RPMI7951 (cell line): ENCODE data around the gene UBTD1. TPM values are rescaled to one million over a fixed set of nuclear protein-coding genes. Genes with fewer than 3 reads are reported as not detected.
"Not testable (repeated sequence)": the region's sequence is repeated elsewhere in the genome, so short reads cannot be mapped to it uniquely, and the experiment has no call there.

Experiments
- DNase-seq: peaks from one replicate; pipeline ENCODE4 v3.0.0-alpha.2; 2012; ENCODE audit warnings: low read depth
- total RNA-seq: library from RNA; depleted of rRNA; stranded (reverse); fragments of >200 nt; shearing (Covaris generic); gene quantifications from 2 replicates; pipeline ENCODE4 v1.2.3, GENCODE V29; 2014

Gene UBTD1
- total RNA-seq, 1 experiment from 2014 or later = 18.5 TPM

DNA sequence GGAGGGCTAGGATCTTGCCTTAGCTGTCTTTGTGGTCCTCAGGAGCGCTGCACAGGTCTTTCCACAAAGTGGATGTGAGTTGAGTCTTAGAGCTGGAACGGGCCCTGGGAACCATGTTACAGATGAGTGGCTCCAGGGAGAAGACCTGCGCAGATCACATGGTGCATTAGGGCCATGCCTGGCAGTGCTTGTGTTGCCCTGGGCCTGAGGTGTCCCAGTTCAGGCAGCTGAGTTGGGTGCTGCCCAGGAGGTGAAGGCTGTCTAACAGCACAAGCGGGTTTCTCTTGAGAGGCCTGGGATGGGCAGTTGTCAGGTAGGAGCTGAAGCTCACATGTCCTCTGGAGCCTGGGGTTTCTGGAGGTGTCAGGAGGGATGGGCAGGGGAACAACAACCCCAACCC is 40.1 kb downstream of the UBTD1 start:
- DNase-seq = no peak

DNA sequence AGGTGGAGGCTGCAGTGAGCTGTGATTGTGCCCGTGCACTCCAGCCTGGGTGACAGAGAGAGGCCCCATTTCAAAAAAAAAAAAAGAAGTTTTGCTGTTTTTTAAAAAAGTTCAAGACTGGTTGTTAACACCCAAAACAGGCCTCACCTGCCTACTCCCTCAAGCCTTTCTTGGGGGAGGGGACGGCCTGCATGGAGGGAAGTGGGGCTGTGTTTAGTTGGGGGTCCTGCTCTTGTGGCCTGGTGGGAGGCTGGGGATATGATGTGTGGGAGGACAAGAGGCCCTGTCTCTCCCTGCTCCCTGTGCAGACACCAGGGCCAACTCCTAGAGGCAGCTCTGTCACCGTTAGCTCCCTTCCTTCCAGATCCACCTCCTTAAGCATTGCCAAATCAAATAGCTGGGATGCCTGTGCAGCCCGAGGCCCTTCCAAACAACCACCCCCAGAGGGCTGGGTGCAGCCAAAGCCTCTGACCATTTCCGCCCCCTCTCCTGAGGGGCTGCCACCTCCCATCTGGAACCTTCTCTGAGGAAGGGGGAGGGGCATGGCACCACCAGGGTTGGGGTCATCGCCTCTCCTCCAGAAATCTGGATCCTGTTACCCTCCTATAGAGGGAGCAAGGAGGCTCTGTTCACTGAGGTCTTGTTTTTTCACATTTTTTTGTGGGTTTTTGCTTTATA is 40.9 kb downstream of the UBTD1 start:
- DNase-seq = peak; percentile 61

DNA sequence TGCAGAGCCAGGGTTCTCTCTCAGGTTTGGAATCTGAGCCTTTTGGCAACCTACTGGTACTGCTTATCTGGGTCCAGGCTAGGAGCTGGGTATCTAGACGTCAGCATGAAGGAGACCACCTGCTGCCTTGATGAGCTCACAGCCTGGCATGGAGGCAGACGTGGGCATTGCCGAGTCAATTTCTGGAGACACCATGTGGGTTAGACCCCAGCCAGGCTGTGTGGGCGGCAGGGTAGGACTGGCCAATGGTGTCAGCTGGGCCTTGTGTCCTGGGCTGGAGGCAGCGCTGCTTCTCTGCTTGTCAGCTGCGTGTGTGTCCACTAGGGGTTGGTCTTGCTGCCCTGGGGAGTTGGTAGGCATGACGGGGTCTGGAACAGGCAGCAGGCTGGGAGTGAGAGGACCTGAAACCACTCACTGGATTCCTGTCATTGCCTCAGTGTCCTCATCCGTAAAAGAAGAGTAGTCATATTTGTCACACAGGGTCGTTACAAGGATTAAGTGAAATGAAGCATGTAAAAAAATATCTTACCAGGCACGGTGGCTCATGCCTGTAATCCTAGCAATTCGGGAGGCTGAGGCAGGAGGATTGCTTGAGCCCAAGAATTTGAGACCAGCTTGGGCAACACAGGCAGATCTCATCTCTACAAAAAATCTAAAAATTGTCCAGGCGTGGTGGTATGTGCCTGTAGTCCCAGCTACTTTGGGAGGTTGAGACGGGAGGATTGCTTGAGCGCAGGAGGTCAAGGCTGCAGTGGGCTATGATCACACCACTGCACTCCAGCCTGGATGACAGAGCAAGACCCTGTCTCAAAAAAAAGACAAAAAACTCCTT is 42.2 kb downstream of the UBTD1 start:
- no peak for DNase-seq

DNA sequence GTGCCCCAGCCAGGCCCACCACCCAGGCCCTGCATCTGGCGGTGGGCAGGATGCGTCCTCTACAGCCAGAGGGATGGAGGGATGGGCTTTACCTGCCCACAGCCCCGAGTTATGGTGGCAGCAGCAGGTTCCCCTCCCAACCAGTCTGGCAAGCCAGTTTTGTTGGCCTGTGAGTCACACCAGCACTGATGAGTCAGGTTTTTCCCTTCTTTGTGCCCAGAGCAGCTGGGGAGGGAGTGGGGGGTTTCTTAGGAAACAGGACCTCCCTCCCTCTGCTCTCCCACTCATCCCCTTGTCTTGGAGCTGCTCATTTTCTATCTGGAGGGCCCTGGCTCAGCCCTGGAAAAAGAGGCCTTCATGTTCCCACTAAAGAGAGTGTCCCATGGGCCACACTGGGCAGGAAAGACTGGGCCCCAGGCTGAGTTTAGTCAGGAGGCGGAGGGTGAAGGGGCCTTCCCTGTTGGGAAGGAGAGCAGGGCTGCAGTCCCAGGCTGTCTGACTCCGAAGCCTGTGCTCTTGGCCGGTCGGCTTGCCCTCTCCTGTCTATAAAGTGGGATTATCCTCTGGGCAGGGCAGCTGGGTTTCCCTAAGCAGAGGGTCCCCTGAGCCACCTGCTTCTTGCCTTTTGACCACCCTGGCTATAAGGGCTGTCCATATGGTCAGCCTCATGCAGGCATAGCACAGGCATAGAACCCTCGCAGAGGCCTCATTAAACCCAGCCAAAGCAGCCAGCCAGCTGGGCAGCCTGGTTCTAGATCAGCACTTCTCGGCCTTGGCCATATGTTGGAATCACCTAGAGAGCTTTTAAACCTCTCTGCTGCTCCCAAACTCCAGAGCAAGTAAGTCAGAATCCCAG is 43.7 kb downstream of the UBTD1 start:
- peak; percentile 94 for DNase-seq

DNA sequence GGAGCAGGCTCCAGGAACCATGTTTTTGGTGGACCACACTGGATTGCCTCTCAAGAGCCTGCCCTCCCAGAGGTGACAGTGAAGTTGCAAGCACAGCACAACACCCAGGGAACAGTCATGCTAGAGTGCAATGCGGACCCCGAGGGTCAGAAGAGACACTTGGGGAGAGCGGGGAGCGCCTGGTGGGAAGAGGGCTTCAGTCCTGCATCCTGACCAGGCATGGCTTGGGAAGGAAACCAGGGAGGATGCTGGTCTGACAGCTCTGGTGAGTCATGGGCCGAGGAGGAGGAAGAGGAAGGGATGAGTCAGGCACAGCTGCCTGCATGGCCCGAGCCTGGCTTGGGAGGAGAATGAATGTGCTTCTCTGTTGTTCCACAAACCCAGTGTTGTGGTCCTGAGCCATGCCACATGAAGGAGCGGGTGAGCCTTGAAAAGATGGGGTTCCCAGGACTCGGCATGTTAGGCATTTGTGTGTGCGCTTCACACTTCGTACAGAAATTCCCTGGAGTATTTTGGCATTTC is 44.4 kb downstream of the UBTD1 start:
- peak; percentile 98 for DNase-seq

DNA sequence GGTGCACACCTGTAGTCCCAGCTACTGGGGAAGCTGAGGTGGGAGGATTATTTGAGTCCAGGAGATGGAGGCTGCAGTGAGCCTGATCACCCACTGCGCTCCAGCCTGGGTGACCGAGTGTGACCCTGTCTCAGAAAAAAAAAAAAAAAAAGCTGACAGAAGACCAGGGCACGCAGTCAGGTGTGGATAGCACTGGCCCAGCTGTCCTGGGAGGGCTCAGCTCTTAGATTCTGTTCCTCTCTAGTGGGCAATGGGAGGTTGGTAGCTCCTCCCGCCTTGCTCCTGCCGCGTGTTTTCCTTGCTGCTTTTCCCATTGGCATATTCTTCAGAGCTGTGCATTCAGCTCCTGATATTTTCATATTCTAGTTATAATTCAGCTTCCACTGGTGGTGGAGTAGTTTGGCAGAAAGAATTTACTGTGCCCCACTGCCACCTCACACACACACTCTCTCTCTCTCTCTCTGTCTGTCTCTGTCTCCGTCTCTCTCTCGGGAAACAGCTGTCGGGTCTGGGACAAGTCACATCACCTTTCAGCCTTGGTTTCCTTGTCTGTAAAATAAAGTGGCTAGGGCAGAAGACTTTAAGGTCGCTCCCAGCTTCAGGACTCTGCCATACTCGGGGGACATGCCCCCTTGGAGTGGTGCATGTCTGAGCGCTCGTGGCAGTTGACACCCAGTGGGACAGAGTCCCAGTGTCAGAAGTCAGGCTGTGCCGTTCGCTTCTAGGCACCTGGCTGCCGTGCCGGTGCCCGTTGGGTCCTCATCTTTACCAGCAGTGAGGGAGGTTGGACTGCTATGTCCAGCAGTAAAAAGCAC is 47.9 kb downstream of the UBTD1 start:
- no peak for DNase-seq

DNA sequence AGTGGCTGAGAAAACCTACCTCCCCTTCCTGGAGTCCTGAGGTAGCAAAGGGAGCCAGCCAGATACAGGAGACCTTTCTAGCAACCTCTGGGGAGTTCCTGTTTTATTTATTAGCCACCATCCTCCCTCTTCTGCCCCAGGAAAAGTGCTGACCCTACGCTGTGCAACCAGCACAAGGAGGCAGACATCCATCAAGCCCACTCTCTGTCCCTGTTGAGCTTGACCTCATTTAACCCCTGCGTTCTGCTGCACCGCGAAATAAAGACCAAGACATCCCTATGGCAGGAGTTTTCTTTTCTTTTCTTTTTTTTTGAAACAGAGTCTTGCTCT is 48.5 kb downstream of the UBTD1 start:
- DNase-seq = no peak

DNA sequence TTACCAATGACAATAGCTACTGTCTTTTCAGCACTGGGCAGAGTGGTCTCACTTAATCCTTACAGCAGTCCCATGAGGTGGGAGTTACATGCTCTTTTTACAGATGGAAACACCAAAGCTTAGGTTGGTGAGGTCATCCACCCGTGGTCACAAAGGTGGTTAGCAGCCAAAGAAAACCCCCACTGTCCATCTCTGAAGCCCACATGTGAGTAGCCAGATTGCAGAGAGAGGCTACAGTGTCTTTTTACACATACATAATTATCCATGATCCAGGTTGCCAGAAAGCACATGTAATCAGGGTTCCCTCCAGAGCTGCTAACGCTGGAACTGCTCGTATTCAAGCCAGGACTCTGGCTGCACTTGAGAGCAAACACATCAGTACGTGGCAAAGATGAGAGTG is 49.2 kb downstream of the UBTD1 start:
- DNase-seq = peak; percentile 19

DNA sequence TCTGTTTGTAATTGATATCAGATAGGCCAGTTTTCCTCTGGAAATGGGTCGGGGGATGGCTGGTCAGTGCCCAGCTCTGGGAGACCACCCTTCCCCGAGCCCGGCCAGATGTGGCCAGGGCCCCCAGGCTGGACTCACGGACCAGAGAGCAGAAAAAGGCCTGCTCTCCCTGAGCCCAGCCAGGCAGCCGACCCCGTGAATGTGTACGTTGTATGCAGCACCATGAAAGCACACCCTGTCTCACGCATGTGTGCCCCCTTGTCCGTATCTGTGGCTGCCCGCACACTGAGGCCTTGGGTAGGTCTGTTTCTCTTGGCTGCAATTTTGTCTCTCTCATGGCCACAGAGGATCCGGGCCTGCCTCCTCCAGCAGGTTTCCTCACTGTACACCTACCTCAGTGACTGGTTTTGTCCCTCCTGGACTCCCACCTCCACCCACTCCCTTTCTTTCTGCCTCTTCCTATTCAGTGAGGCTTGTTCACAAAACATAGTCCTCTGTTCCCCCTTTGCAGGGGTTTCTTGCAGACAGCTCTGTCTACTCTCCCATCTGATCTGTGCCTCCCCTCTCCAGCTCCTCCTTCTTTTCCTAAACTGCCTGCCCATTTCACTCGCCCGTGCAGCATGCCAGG is 50.2 kb downstream of the UBTD1 start:
- no peak for DNase-seq

DNA sequence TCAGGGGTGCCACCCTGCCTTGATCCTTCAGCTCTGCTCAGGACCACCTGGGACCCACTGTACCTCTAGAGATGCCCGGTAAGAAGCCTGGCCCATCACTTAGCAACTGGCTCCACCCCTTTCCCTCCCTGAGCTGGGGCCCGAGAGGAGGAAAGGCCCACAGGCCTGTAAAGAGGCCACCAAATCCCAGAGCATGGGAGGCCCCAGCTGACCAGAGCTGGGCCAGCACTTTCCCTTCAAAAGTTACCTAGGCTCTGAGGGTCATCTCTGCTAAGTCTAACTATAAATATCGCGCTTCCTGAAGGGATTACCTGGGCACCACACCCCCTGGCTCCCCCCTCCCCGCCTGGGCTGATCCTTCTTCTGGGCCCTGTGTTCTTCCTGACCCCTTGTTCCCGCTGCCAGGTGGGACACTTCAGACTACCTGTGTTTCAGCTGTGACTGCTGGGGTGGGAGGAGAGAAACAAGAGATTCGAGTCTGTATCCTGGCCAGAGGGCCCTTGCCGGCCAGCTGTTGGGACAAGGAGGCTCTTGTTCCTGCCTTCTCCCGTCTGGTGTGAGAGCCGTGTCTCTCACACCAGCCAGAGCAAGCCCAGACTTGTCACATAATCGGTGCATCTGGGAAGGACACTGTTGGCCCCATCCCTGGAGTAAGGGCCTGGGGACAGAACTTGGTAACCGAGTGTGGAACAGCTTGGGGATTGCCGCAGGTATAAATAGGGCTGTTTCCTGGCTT is 51.0 kb downstream of the UBTD1 start:
- DNase-seq = peak; percentile 17

DNA sequence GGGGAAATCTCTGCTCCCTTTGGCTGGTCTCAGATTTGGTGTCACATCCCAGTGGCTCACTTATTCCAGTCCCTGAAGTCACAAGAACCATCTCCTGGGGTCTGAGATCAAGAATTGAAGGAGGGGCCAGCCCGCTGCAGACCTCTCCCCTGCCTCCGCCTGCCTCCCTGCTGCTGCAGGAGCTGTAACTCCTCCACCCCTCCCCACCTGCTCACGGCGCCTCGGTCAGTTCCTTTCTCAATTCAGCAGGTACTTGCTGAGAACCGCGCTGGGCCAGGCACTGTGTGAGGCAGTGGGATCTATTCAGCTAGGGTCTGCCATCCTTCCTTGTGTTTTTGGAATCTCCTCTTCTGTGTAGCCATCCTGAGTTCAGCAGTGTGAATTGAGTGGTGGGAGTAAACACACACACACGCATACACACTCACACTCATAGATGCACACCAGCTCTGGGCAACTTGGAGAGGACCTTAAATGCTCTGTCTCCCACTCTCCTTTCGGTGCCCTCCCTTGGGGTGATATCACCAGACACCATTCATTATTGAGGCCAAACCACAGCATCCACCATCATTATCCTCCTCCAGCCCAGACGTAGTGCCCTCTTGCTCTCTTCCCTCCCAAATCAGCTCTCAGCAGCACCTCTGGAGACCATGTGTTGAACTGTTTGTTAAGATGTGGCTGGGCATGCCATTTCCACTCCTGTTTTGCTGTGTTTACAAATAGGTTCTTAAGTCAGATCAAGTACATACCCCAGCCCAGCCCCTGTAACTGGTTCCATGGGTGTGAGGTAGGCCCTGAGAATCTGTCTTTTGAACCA is 51.8 kb downstream of the UBTD1 start:
- DNase-seq = no peak

DNA sequence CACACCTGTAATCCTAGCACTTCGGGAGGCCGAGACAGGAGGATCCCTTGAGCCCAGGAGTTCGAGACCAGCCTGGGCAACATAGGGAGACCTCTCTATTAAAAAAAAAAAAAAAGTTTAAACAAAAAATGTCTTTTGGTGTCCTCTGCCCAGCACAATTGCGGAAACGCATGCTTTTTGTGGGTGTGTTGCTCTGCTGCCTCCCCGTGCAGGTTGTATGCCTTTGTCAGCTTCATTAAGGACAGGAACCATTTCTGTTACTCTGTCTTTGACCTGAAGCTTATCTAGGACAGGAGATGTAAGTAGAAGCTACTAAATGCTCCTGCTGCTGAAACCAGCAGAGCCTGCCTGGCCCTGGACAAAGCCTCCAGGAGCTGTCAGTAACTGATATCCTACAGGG is 52.5 kb downstream of the UBTD1 start:
- no peak for DNase-seq

DNA sequence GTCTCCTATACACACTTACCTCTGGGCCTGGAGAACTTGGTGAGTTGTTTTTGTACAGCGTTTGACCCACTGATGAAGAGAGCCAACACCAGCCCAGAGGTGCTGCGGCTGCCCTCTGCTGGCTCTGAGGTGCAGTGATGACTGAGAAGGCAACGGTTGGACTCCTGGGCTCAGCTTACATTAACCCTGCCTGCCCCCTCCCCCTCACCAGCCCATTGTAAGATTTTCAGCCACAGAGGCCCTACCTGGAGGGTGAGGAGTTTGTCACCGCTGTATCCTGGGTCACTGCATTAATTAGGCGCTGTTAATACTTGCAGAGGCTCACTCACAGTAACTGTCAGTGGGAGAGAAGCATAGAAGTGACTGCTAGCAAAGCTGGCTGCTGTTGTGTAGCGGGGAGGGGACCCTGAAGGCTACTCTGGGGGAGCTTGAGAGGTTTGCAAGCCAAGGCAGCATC is 54.9 kb downstream of the UBTD1 start:
- peak; percentile 56 for DNase-seq

DNA sequence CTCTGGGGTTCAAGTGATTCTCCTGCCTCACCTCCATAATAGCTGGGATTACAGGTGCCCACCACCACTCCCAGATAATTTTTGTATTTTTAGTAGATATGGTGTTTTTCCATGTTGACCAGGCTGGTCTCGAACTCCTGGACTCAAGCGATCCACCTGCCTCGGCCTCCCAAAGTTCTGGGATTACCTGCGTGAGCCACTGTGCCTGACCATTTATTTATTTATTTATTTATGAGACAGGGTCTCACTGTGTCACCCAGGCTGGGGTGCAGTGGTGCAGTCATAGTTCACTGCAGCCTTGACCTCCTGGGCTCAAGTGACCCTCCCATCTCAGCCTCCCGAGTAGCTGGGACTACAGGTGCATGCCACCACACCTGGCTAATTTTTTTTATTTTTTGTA is 55.6 kb downstream of the UBTD1 start:
- DNase-seq = not testable (repeated sequence)

DNA sequence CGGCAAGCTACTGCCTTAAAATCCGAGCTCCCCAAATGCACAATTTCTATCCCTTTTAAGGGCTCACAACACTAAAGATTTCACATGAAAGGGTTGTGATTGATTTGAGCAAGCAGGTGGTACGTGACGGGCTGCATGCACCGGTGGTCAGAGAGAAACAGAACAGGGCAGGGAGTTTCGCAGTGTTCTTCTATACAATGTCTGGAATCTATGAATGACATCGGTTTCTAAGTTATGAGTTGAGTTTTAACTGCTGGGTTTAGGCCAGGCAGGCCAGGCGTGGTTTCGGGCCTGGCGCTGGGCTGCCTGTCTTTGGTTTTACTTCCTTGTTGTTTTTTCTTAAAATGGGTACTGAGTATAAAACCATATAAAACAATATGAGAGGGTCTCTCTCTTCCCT is 56.8 kb downstream of the UBTD1 start:
- not testable (repeated sequence) for DNase-seq

DNA sequence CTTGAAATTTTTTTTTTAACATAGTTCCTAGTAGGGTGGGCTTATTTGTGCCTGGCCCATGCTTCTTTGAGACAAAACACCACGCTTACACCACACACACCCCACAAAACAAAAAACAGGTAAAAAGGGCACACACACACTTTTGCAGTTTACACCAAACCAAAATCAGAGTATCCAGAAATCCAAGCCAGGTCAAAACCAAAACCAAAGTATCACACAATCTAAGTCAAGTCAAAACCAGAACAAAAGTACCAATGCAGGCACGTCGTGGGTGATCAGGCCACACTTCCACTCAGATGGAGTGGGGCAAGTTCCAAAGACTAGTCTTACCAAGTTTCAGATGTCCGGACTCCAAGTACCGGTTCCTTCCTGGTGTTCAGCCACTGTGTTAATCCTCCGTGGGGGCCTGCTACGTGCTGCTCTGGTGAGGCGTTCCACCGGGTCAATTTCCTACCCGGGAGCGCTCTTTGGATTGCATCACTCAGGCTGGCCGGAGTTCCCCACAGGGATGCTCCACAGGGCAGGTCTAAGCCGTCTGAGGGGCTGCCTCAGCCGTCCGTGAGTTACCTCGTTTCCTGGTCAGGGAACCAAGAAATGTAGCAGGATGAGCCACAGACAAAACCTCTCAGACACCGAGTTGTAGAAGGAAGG is 62.1 kb downstream of the UBTD1 start:
- not testable (repeated sequence) for DNase-seq

DNA sequence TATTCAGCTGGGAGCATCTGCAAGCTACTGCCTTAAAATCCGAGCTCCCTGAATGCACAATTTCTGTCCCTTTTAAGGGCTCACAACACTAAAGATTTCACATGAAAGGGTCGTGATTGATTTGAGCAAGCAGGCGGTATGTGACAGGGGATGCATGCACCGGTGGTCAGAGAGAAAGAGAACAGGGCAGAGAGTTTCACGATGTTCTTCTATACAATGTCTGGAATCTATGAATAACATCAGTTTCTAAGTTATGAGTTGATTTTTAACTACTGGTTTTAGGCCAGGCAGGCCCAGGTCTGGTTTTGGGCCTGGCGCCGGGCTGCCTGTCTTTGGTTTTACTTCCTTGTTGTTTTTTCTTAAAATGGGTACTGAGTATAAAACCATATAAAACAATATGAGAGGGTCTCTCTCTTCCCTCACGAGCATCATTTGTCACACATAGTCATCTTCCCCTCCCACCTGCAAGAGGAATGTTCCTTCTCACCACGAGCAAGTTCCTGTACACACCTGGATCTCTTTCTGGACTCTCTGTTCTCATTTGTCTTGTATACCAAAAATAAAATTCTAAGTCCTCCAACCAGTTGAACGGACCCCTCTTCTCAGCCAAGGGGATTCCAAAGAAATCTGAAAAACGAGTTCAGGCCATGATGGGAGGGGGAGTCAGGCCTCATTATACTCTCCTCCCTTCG is 62.8 kb downstream of the UBTD1 start:
- DNase-seq = not testable (repeated sequence)

DNA sequence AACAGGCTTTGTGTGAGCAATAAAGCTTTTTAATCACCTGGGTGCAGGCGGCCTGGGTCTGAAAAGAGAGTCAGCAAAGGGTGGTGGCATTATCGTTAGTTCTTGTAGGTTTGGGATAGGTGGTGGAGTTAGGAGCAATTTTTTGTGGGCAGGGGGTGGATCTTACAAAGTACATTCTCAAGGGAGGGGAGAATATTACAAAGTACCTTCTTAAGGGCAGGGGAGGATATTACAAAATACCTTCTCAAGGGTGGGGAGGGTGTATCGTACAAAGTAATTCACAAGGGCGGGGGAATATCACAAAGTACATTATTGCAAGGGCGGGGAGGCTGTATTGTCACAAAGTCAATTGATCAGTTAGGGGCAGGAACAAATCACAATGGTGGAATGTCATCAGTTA is 63.6 kb downstream of the UBTD1 start:
- DNase-seq = not testable (repeated sequence)
